GM13976 (cell line): Measurements from ENCODE around the gene MAGEB17.

Source experiments
- DNase-seq: peaks from one replicate; pipeline ENCODE4 v3.0.0; 2012; ENCODE audit warnings: low spot score
- in situ Hi-C: fragments of 300-500 bp; cut with MboI; formaldehyde crosslinking; loops from one replicate; pipeline ENCODE4 v1.12.0; 2022; ENCODE audit warnings: low sequenced_read_pairs, mixed read lengths, inconsistent platforms; ENCODE audit not compliant: unreplicated experiment
- TF ChIP-seq, protein P1 (sequence below): IDR thresholded peaks from 2 replicates; pipeline ENCODE4 v1.5.1; 2012; ENCODE audit warnings: borderline replicate concordance, mild to moderate bottlenecking; ENCODE audit not compliant: insufficient read depth; ENCODE audit errors: extremely low read depth, missing control alignments, control extremely low read depth

MAGEB17 gene

DNA sequence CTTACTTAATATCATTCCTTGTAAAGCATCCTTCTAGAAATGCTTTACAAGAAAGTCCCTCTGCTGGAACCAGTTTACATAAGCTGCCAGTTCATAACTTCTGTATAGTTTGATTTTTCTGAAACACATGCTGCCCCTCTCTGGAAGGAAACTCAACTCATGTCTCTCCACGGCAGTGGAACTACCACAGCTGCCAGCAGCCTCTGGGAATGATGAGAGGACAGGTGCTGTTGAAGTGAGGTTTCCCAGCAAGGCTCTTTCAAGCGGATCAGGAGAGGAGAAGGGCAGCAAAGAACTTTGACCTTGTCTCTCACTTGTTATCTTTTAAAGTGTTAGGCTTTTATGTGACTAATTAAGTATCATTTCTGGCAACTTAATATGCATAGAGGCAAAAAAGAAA lies 36.6 kb upstream of the MAGEB17 start:
- in situ Hi-C loops = loop anchor here (25.0 kb wide), 1 partner anchor 307 kb away; no protein-coding TSS in a partner anchor
- TF ChIP-seq, protein P1, sequence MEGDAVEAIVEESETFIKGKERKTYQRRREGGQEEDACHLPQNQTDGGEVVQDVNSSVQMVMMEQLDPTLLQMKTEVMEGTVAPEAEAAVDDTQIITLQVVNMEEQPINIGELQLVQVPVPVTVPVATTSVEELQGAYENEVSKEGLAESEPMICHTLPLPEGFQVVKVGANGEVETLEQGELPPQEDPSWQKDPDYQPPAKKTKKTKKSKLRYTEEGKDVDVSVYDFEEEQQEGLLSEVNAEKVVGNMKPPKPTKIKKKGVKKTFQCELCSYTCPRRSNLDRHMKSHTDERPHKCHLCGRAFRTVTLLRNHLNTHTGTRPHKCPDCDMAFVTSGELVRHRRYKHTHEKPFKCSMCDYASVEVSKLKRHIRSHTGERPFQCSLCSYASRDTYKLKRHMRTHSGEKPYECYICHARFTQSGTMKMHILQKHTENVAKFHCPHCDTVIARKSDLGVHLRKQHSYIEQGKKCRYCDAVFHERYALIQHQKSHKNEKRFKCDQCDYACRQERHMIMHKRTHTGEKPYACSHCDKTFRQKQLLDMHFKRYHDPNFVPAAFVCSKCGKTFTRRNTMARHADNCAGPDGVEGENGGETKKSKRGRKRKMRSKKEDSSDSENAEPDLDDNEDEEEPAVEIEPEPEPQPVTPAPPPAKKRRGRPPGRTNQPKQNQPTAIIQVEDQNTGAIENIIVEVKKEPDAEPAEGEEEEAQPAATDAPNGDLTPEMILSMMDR = no peak
- DNase-seq = no peak

DNA sequence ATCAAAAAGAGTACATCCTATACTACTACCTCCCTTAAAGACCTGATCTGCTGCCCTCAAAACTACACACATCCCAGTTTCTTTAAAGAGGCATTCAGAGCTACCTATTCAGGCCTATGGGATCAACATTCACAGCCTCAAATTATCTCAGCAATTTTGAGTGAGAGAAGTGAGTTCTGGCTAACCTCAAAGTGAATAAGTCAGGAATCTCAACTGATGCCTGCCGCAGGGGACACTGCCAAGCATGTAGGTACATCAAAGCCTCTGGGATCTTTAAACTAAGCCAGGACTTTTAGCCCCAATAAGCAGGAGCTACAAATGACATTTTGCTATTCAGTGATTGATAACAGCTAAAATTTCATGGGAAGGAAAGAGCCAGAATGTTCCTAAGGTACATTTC lies 32.3 kb upstream of the MAGEB17 start:
- DNase-seq = no peak
- in situ Hi-C loops = loop anchor here (25.0 kb wide), 1 partner anchor 302 kb away; no protein-coding TSS in a partner anchor
- TF ChIP-seq, protein P1 = no peak

DNA sequence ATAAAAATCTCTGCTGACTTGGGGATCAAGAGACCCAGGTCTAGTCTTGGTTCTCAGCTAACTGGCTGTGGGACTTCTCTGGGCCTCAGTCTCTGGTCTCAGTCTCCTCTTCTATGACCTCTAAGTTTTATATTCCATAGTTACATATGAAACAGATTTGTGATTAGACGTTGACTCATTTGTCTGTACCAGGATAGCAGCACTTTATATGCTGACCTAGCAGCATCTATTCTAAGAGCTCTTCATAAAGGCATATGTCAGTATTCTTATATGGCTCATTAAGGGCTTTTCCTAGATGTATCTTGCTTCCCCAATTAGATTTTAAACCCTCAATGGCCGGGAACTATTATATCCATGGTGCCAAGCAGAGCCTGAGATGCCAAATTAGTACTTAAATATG lies 31.2 kb upstream of the MAGEB17 start:
- in situ Hi-C loops = loop anchor here (25.0 kb wide), 1 partner anchor 301 kb away; no protein-coding TSS in a partner anchor
- TF ChIP-seq, protein P1 = no peak
- DNase-seq = no peak

DNA sequence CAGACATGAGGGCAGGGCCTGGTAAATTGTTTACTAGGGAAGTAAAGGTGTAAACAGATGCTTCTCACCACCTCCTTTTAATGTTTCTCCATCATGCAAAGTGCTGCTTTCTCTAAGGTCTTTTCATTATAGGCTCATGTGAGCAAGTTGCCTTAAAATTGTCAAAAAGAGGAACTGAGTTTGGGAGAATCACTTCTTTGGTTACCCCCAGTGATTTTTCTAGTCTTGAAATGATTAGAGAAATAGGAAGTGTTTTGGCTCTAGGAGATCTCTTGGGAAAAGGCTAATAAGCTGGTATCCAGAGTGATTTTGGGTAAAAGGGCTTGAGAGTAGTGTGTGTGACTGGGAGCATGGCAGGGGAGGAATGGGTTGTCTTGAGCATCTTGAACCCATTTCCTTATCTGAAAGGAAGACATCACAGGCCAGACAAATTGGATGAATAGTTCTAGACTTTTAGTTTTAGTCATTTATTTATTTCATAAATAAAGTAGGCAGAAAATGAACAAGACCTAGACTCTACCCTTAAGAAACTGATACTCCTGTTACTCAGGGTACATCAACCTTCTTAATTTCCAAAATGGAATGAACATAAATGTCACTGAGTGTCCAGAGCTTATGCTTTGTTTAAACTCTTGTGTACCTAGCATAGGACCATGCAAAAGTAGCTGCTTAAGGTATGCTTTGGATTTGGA lies 29.7 kb upstream of the MAGEB17 start:
- TF ChIP-seq, protein P1 = no peak
- in situ Hi-C loops = loop anchor here (25.0 kb wide), 1 partner anchor 300 kb away; no protein-coding TSS in a partner anchor
- no peak for DNase-seq

DNA sequence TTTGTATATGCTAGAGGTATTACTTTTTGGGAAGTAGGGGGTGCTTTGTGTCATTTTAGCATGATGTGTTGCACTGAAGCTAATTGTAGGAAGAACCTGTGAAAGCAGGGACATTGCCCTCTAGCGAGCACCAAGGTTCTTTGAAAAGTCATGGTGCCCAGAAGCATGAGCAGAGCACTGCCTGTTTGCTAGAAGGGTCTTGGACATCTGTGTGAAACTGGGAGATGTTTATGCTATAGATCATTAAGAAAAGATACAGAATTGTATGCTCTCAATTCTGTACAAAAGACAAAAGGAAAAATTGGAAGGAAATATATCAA lies 29.2 kb upstream of the MAGEB17 start:
- TF ChIP-seq, protein P1 = peak; percentile 21
- DNase-seq = no peak
- in situ Hi-C loops = loop anchor here (25.0 kb wide), 1 partner anchor 299 kb away; no protein-coding TSS in a partner anchor

DNA sequence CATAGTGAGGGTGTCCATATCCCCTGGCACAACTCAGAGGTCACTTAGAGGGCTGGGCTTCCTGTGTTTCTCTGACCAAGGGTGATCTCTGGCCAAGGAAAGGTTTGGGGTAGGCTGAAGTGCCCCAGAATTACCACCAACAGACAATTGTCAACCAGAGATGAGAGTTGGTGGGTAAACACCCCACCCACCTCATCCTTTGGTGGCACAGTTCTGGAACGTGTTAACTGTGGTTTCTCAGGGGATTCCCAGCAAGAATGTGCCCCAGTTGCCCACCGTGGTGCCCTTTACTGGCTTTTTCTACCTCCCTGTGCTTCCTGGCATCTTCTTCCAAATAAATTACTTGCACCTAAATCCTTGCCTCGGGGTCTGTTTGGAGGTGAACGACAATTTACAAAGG lies 26.8 kb upstream of the MAGEB17 start:
- TF ChIP-seq, protein P1 = no peak
- in situ Hi-C loops = loop anchor here (25.0 kb wide), 1 partner anchor 297 kb away; no protein-coding TSS in a partner anchor

More for the DNA sequence above, 26.8 kb upstream of the MAGEB17 start:
- DNase-seq = no peak
